NCI-H146 treated with DMSO at 0.1 percent for 48 hours (cell line): ENCODE results near the gene RERE.
"Not testable (repeated sequence)": the region's sequence is repeated elsewhere in the genome, so short reads cannot be mapped to it uniquely, and the experiment has no call there.

Experiments
- DNase-seq: peaks from one replicate; lab custom pipeline; 2025; ENCODE audit not compliant: unreplicated experiment; lab: John Stamatoyannopoulos, UW

Gene RERE

GRCh38 chr1:8754247-8754650 is 63.2 kb downstream of the RERE start:
- DNase-seq, result no peak

GRCh38 chr1:8753736-8754135 is 63.7 kb downstream of the RERE start:
- no peak for DNase-seq

GRCh38 chr1:8752921-8753713 is 64.3 kb downstream of the RERE start:
- DNase-seq, result no peak

GRCh38 chr1:8752411-8752810 is 65.0 kb downstream of the RERE start:
- no peak for DNase-seq

GRCh38 chr1:8751984-8752383 is 65.5 kb downstream of the RERE start:
- no peak for DNase-seq

GRCh38 chr1:8747879-8748825 is 69.3 kb downstream of the RERE start:
- no peak for DNase-seq

- no peak for DNase-seq
These were observed 70.9 kb downstream of the RERE start for GRCh38 chr1:8746554-8746953.

GRCh38 chr1:8745749-8746390 is 71.6 kb downstream of the RERE start:
- no peak for DNase-seq

- DNase-seq, result no peak
These were observed 72.1 kb downstream of the RERE start for GRCh38 chr1:8745346-8745745.

GRCh38 chr1:8742022-8742924 is 75.2 kb downstream of the RERE start:
- no peak for DNase-seq

GRCh38 chr1:8740034-8740449 is 77.4 kb downstream of the RERE start:
- no peak for DNase-seq

GRCh38 chr1:8739377-8739776 is 78.1 kb downstream of the RERE start:
- DNase-seq, result no peak

- DNase-seq, result no peak
These were observed 80.5 kb downstream of the RERE start for GRCh38 chr1:8736927-8737326.

GRCh38 chr1:8733484-8733883 is 84.0 kb downstream of the RERE start:
- no peak for DNase-seq

GRCh38 chr1:8731162-8731561 is 86.3 kb downstream of the RERE start:
- no peak for DNase-seq

GRCh38 chr1:8728464-8728863 is 89.0 kb downstream of the RERE start:
- no peak for DNase-seq

GRCh38 chr1:8727809-8728213 is 89.6 kb downstream of the RERE start:
- no peak for DNase-seq

GRCh38 chr1:8727316-8727715 is 90.1 kb downstream of the RERE start:
- DNase-seq, result not testable (repeated sequence)

GRCh38 chr1:8726801-8727186 is 90.6 kb downstream of the RERE start:
- DNase-seq, result not testable (repeated sequence)

GRCh38 chr1:8723010-8723409 is 94.4 kb downstream of the RERE start:
- peak; percentile 72 for DNase-seq
